Right lobe of liver (tissue), 6 donors: ENCODE results near the gene ANKRD33B. TPM values are rescaled to one million over a fixed set of nuclear protein-coding genes. Genes with fewer than 3 reads are reported as not detected.
A peak's percentile ranks its signal among the peaks of the same experiment; 100 is the strongest.

Experiments used
- ATAC-seq, 4 donors: fragments of 200-7000 bp; cut with Tn5 transposase; one replicate each; pipeline ENCODE4 v1.9.1; 2020; ENCODE audit warnings: mild to moderate bottlenecking in 4 of 4, moderate library complexity in 4 of 4
- DNase-seq, 3 donors: peaks; one replicate each; pipeline ENCODE4 v3.0.0-alpha.2; 2020
- H3K27ac ChIP-seq, 3 donors: fragments of 200-600 bp; one replicate each; pipeline ENCODE4 v1.8.0; 2022
- H3K27me3 ChIP-seq, 2 donors: fragments of 200-600 bp; one replicate each; pipeline ENCODE4 v1.8.0; 2022
- H3K36me3 ChIP-seq, 4 donors: fragments of 200-600 bp; sonication (generic) in 1 of 4; one replicate each; pipeline versions ENCODE4 v1.5.1 to v1.8.0; 2017 to 2022; ENCODE audit warnings: control low read depth in 1 of 4
- H3K4me1 ChIP-seq, 4 donors: fragments of 200-600 bp; sonication (generic) in 1 of 4; one replicate each; pipeline versions ENCODE4 v1.5.1 to v1.8.0; 2017 to 2022; ENCODE audit warnings: control low read depth in 1 of 4
- H3K4me3 ChIP-seq, 3 donors: fragments of 200-600 bp; one replicate each; pipeline ENCODE4 v1.8.0; 2022
- H3K9me3 ChIP-seq, 4 donors: fragments of 200-600 bp; sonication (generic) in 1 of 4; one replicate each; pipeline versions ENCODE4 v1.5.1 to v1.8.0; 2017 to 2022; ENCODE audit warnings: control low read depth in 1 of 4
- POLR2A ChIP-seq: fragments of 450-650 bp; IDR thresholded peaks from one replicate; pipeline ENCODE4 v1.6.1; 2017; ENCODE audit warnings: antibody characterized with exemption, mild to moderate bottlenecking
- WGBS: methylation state at CpG from one replicate; pipeline ENCODE4 v1.1.6; 2018; ENCODE audit warnings: low coverage, low lambda C conversion rate; ENCODE audit not compliant: insufficient coverage; ENCODE audit errors: missing lambda C conversion rate; 5-methylcytosine and 5-hydroxymethylcytosine counted together
- intact Hi-C, 2 donors: fragments of 100-400 bp; cut with DNase I; formaldehyde crosslinking; loops; one replicate each; pipeline versions ENCODE4 v1.11.2 to v1.14.1; 2022
- total RNA-seq, 6 experiments: library from RNA; depleted of rRNA in 2 of 6; stranded (reverse); fragments of >200 nt in 2 of 6; fragmentation: NEBNext Ultra II Directional in 3 of 6; extraction: Animal tissue kit (Norgen Biotek cat#: 25700) in 3 of 6; gene quantifications; one replicate each; pipeline versions ENCODE4 v1.1.0 to v1.2.4, GENCODE V29; 2016 to 2023
- TF ChIP-seq, protein P1 (sequence below), 4 donors: fragments of 200-600 bp in 3 of 4; fragments of 450-650 bp in 1 of 4; IDR thresholded peaks; one replicate each; pipeline versions ENCODE4 v1.5.1 to v1.8.0; 2016 to 2022; ENCODE audit warnings: antibody characterized with exemption in 4 of 4, mild to moderate bottlenecking in 2 of 4
- donor health status: DM: no; HTN: yes; CAD: no.
- donor health status: DM: no; HTN: no; CAD: no.
- donor health status: DM: no; HTN: no; CAD: no.
- donor health status: DM: no; HTN: yes; CAD: no.
- donor health status: DM: no; HTN: yes; CAD: no.

The ANKRD33B gene
- total RNA-seq, 6 experiments from 2014 or later: 0.16 to 1.3 (median 0.29) TPM

DNA sequence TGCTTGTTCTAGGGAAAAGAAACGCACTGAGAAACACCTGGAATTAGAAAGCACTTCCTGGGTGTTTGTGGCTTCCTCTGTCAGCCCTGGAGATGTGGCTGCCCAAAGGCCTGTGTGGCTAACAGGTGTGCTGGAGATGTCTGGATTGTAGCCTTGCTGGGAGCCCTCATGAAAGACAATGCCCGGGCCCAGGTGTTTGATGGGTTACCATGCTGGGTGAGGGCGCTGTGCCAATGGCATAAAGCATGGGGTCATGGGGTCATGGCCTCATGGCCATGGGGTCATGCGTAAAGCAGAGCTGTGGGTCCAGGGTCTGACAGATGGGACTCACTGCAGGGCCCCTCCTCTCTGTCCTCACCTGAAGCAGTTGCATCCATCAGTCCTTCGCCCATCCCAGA, 21.6 kb downstream of the ANKRD33B start:
- peak in 1 of 3 donors; percentile 40 for DNase-seq

DNA sequence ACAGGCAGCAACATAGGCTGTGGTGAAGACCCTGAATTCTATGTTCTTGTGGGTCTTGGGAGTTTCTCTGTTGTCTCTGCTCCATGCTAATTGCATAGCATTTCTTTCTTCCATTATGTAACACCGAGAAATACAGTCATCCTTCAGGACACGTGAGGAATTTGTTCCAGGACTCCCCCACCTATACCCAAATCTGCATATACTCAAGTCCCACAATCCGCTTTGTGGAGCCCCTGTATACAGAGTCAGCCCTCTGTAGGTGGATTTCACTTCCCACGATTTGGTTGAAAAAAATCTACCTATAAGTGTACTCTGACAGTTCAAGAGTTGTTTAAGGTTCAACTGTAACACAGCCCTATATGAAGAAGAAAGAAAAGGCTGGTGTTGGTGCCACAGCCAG, 22.1 kb downstream of the ANKRD33B start:
- H3K27me3 ChIP-seq: no peaks in the 10 kb centered on the region
- 64% methylated on average over 3 of the region's 4 CpGs for WGBS
- no peak overlapping the region for H3K4me3 ChIP-seq
- no peaks in the 10 kb centered on the region for H3K36me3 ChIP-seq
- no peak for ATAC-seq
- intact Hi-C loops: no loop called here
- H3K4me1 ChIP-seq: no peaks in the 10 kb centered on the region
- H3K27ac ChIP-seq: no peak overlapping the region
- TF ChIP-seq, protein P1, sequence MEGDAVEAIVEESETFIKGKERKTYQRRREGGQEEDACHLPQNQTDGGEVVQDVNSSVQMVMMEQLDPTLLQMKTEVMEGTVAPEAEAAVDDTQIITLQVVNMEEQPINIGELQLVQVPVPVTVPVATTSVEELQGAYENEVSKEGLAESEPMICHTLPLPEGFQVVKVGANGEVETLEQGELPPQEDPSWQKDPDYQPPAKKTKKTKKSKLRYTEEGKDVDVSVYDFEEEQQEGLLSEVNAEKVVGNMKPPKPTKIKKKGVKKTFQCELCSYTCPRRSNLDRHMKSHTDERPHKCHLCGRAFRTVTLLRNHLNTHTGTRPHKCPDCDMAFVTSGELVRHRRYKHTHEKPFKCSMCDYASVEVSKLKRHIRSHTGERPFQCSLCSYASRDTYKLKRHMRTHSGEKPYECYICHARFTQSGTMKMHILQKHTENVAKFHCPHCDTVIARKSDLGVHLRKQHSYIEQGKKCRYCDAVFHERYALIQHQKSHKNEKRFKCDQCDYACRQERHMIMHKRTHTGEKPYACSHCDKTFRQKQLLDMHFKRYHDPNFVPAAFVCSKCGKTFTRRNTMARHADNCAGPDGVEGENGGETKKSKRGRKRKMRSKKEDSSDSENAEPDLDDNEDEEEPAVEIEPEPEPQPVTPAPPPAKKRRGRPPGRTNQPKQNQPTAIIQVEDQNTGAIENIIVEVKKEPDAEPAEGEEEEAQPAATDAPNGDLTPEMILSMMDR (IDR thresholded peaks at IDR 0.05): no peak
- no peak for TF ChIP-seq POLR2A
- no peak for DNase-seq
- H3K9me3 ChIP-seq: no peaks in the 10 kb centered on the region

More for the DNA sequence above, 21.6 kb downstream of the ANKRD33B start:
- Histone ChIP-seq H3K27me3 (no peaks in the 10 kb centered on the region), H3K4me1 (no peaks in the 10 kb centered on the region), H3K36me3 (no peaks in the 10 kb centered on the region), H3K4me3 (no peak overlapping the region), H3K27ac (no peak overlapping the region), H3K9me3 (no peaks in the 10 kb centered on the region)
- 78% methylated on average over 1 of the region's 5 CpGs for WGBS
- no peak for ATAC-seq
- no peak for TF ChIP-seq POLR2A
- TF ChIP-seq, protein P1 (IDR thresholded peaks at IDR 0.05): no peak
- intact Hi-C loops: no loop called here

DNA sequence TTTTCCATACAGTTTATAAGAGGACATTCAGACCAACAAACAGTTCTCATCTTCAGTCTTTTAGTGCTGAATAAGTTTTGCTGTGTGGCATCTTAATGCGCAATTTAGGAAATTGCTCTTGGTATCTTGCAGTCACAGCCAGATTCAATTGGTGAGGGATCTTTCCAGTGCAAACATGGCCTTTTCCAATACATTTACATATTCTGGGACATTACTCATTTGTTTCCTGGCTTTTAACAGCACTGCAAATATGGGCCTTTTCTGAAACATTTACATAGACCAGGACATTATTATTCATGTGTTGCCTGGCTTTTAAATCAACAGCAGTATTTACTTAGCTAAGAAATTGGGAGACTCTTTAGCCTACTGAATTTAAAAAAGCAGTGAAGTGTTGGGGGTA, 22.7 kb downstream of the ANKRD33B start:
- no peak for ATAC-seq
- TF ChIP-seq, protein P1 (IDR thresholded peaks at IDR 0.05): no peak
- TF ChIP-seq POLR2A: no peak
- no CpG with 5 or more reads among the region's 1 CpG for WGBS

DNA sequence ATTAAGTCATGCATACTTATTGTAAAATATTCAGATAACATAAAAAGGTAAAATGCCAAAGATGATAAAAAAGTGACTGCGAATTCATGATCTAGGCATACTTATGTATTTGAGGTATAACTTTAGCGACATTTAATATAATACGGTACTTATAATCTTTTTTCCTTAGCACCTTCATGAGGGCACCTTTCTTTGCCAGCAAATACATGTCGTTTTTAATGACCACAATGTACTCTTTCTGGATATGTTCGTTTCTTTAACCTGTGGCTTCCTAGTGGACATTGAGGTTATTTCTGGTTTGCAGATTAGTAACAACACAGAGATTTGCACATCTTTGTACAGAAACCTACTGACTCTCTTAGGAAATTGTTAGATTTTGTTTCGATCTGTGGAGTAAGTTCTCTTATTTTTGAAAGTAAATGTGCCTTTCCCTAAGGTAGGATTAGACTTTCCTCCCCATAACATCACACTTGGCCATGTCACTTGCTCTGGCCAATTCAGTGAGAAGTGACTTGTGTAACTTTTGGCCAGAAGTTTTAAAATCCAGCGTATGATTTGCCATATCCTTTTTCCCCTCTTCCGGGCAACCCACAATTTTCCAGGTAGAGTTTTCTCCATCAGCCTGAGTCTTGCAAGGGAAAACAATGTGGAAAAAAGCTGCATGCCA, 24.4 kb downstream of the ANKRD33B start:
- no peak for ATAC-seq
- 70% methylated on average over 8 of the region's 8 CpGs for WGBS
- Histone ChIP-seq H3K4me3 (no peak overlapping the region), H3K4me1 (no peaks in the 10 kb centered on the region), H3K36me3 (no peaks in the 10 kb centered on the region), H3K9me3 (no peaks in the 10 kb centered on the region), H3K27me3 (no peaks in the 10 kb centered on the region), H3K27ac (no peak overlapping the region)
- no peak for TF ChIP-seq POLR2A
- TF ChIP-seq, protein P1 (IDR thresholded peaks at IDR 0.05): no peak
- intact Hi-C loops: no loop called here
- DNase-seq: no peak

More for the DNA sequence above, 22.7 kb downstream of the ANKRD33B start:
- no peak for DNase-seq
- Histone ChIP-seq H3K36me3 (no peaks in the 10 kb centered on the region), H3K4me3 (no peak overlapping the region), H3K27me3 (no peaks in the 10 kb centered on the region), H3K27ac (no peak overlapping the region), H3K9me3 (no peaks in the 10 kb centered on the region), H3K4me1 (no peaks in the 10 kb centered on the region)
- intact Hi-C loops: no loop called here
